Stimulated activated CD4-positive, alpha-beta T cell treated with anti-CD3 and anti-CD28 coated beads, Interleukin-12 subunit alpha, Interleukin-12 subunit beta, amount 100 ng/mL, for 48 hours (primary cell): ENCODE results near the gene DOK6.

Source experiments
- DNase-seq, 3 donors: peaks; one replicate each; pipeline ENCODE4 v3.0.0-alpha.2; 2020; ENCODE audit warnings: low read depth in 2 of 3, low spot score in 1 of 3

Gene DOK6

GRCh38 chr18:69432847-69433246, 32.2 kb downstream of the DOK6 start:
- DNase-seq = no peak

GRCh38 chr18:69435000-69435399, 34.3 kb downstream of the DOK6 start:
- DNase-seq = no peak

- no peak for DNase-seq
Measured at GRCh38 chr18:69444221-69444620, 43.5 kb downstream of the DOK6 start.

- no peak for DNase-seq
Measured at GRCh38 chr18:69447886-69448285, 47.2 kb downstream of the DOK6 start.

- DNase-seq = no peak
Measured at GRCh38 chr18:69455125-69455524, 54.4 kb downstream of the DOK6 start.

- DNase-seq = peak; percentile 20 to 37 (median 35)
Measured at GRCh38 chr18:69469444-69469919, 68.8 kb downstream of the DOK6 start.

GRCh38 chr18:69480460-69480859, 79.8 kb downstream of the DOK6 start:
- no peak for DNase-seq

- DNase-seq = no peak
Measured at GRCh38 chr18:69483574-69483973, 82.9 kb downstream of the DOK6 start.

- no peak for DNase-seq
Measured at GRCh38 chr18:69484699-69485396, 84.2 kb downstream of the DOK6 start.

GRCh38 chr18:69487488-69488394, 87.1 kb downstream of the DOK6 start:
- DNase-seq = no peak

GRCh38 chr18:69490072-69490471, 89.4 kb downstream of the DOK6 start:
- DNase-seq = no peak

- no peak for DNase-seq
Measured at GRCh38 chr18:69490813-69491212, 90.1 kb downstream of the DOK6 start.

- DNase-seq = no peak
Measured at GRCh38 chr18:69491576-69491975, 90.9 kb downstream of the DOK6 start.

GRCh38 chr18:69492861-69493260, 92.2 kb downstream of the DOK6 start:
- no peak for DNase-seq

- DNase-seq = no peak
Measured at GRCh38 chr18:69494841-69495240, 94.2 kb downstream of the DOK6 start.

GRCh38 chr18:69495338-69495737, 94.7 kb downstream of the DOK6 start:
- no peak for DNase-seq

GRCh38 chr18:69495841-69496533, 95.3 kb downstream of the DOK6 start:
- no peak for DNase-seq

- DNase-seq = no peak
Measured at GRCh38 chr18:69518989-69519388, 118.3 kb downstream of the DOK6 start.

GRCh38 chr18:69523582-69523981, 122.9 kb downstream of the DOK6 start:
- DNase-seq = no peak

- DNase-seq = no peak
Measured at GRCh38 chr18:69528435-69528834, 127.7 kb downstream of the DOK6 start.

GRCh38 chr18:69529151-69529550, 128.5 kb downstream of the DOK6 start:
- no peak for DNase-seq

- no peak for DNase-seq
Measured at GRCh38 chr18:69531973-69532372, 131.3 kb downstream of the DOK6 start.
